Measurements from ENCODE around the gene SHC1.

DNA sequence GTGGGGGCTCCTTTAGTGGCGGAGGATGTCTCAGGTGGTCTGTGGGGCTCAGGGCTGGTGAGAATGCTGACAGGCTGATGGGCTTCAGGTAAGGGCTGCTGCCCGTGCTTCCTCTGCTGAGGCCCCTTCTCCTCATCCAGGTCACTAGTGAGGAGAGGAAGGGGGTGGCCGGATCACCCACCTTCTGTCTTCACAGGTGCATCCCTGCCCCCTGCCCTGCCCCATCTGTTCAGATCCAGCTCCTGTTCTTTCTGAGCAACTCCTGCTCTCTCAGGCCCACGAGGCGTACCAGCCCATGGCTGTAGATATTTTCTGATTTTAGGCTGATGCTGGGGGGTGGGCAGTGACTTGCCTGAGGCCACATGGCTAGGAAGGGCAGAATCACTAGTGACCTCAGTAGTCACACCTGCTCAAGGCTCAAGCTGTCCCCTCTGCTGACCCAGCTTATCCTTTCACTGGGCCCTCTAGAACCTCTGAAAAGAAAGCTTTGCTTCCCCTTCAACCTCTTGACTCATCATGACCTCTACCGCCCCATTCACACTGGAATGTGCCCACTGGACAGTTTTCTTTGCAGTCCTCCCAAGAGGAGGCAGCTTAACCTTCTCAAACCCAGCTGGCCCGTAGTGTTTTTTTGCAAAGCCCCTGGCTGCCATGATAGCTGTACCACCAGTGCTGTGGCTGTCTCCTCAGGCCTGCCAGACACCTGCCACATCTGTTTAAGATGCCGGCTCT lies 48.2 kb upstream of the SHC1 start:
- TF ChIP-seq ZNF274 (IDR thresholded peaks at IDR 0.05; ENCODE audit: low read depth, low read length) (no peak), SUZ12 (IDR thresholded peaks at IDR 0.05; ENCODE audit: extremely low read depth, insufficient read depth, insufficient read length) (no peak), YY1 (IDR thresholded peaks at IDR 0.05; ENCODE audit: insufficient read depth, insufficient read length) (no peak)
